Pericardium fibroblast (primary cell): ENCODE data around the gene BAG2. TPM values are rescaled to one million over a fixed set of nuclear protein-coding genes. Genes with fewer than 3 reads are reported as not detected.

Experiments used
- total RNA-seq: library from RNA; depleted of rRNA; stranded (reverse); fragments of >200 nt; gene quantifications from 2 replicates; pipeline ENCODE4 v1.2.3, GENCODE V29; 2015

Gene BAG2
- total RNA-seq: 7.9 and 12.2 TPM in 2 replicates

DNA sequence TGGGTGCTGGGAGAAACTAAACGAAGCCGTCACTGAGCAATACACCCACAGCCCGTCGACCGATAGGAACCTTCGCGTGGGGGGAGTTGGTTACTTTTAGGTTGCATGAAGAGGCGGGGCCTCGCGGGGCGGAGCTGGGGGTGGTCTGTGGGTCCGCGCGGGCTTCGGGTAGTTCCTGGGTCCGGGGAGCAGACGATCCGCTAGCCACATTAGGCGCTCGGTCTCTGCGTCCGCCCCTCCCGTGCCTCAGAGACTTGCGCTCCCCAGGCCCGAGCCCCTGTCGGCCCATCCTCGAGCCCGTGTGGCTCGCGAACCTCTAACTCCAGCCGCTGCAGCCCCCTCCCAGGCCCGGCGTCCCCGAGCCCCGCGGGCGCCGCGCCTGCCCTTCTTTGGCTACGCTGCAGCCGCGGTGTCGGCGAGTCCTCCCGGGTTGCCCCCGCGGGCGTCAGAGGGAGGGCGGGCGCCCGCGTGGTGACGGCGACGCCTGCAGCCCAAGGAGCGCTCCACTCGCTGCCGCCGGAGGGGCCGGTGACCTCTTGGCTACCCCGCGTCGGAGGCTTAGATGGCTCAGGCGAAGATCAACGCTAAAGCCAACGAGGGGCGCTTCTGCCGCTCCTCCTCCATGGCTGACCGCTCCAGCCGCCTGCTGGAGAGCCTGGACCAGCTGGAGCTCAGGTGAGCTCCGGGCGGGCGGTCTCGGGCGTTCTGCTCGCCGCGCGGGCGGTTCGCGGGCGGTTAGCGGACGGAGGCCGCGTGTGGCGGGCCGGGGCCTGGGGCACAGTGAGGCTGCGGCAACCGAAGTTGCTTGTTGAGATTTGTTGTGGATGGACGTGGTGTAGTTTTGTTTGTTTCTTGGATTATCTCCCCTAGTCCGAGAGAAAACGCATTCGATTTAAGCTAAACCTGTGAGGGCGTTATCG is at the start of gene BAG2:
Gene BAG2, plus strand, starts transcription at position 191 of the 920 bp plus-strand sequence. Its CDS starts 372 bp downstream, at position 563.

GRCh38 chr6:57221936-57222742 is 50.0 kb downstream of the BAG2 start, which contains the start of gene RAB23:
TSS of gene RAB23 (minus strand) at chr6:57222307. CDS start at chr6:57210380, 11,927 bp downstream.

Other genes with a start within 250 kb of the BAG2 start
- 7.0 and 11.7 TPM in 2 replicates for gene BEND6, start 217.2 kb upstream of the BAG2 start, total RNA-seq
- gene KIAA1586, start 125.6 kb upstream of the BAG2 start, total RNA-seq: 5.4 and 5.6 TPM in 2 replicates
- gene ZNF451, start 82.1 kb upstream of the BAG2 start, total RNA-seq: 14.7 and 15.8 TPM in 2 replicates
- gene RAB23, start 50.0 kb downstream of the BAG2 start, total RNA-seq: 18.7 and 18.9 TPM in 2 replicates
- 9.5 and 11.2 TPM in 2 replicates for gene PRIM2, start 145.3 kb downstream of the BAG2 start, total RNA-seq